ENCODE measurements around the gene FAM50B.

The FAM50B gene

GRCh38 chr6:3891883-3892282 is 42.7 kb downstream of the FAM50B start:
- DNase-seq = no peak
- TF ChIP-seq CTCF (IDR thresholded peaks at IDR 0.05; ENCODE audit: low read depth, low read length) = no peak
- Histone ChIP-seq H3K27ac (no peak overlapping the region), H3K27me3 (ENCODE audit: insufficient read depth, low read depth, severe bottlenecking) (no peaks in the 10 kb centered on the region), H3K9me3 (ENCODE audit: severe bottlenecking) (no peaks in the 10 kb centered on the region), H3K4me3 (ENCODE audit: low read depth, low read length) (no peak overlapping the region), H3K36me3 (no peaks in the 10 kb centered on the region)

- no peaks in the 10 kb centered on the region for H3K9me3 ChIP-seq (ENCODE audit: severe bottlenecking)
- H3K4me3 ChIP-seq (ENCODE audit: low read depth, low read length) = no peak overlapping the region
Measured at GRCh38 chr6:3892603-3893002, 43.4 kb downstream of the FAM50B start.

GRCh38 chr6:3893487-3893886 is 44.3 kb downstream of the FAM50B start:
- DNase-seq = no peak
- TF ChIP-seq CTCF (IDR thresholded peaks at IDR 0.05; ENCODE audit: low read depth, low read length) = no peak
- Histone ChIP-seq H3K9me3 (ENCODE audit: severe bottlenecking) (no peaks in the 10 kb centered on the region), H3K4me3 (ENCODE audit: low read depth, low read length) (no peak overlapping the region), H3K27me3 (ENCODE audit: insufficient read depth, low read depth, severe bottlenecking) (no peaks in the 10 kb centered on the region), H3K27ac (no peak overlapping the region), H3K36me3 (no peaks in the 10 kb centered on the region)

More at GRCh38 chr6:3892603-3893002, 43.4 kb downstream of the FAM50B start:
- no peak overlapping the region for H3K27ac ChIP-seq
- H3K27me3 ChIP-seq (ENCODE audit: insufficient read depth, low read depth, severe bottlenecking) = no peaks in the 10 kb centered on the region
- no peak for TF ChIP-seq CTCF (IDR thresholded peaks at IDR 0.05; ENCODE audit: low read depth, low read length)
- no peak for DNase-seq
- H3K36me3 ChIP-seq = no peaks in the 10 kb centered on the region

GRCh38 chr6:3893917-3894316 is 44.7 kb downstream of the FAM50B start:
- Histone ChIP-seq H3K9me3 (ENCODE audit: severe bottlenecking) (peaks cover under 1% of the 10 kb centered on the region), H3K4me3 (ENCODE audit: low read depth, low read length) (no peak overlapping the region), H3K27me3 (ENCODE audit: insufficient read depth, low read depth, severe bottlenecking) (no peaks in the 10 kb centered on the region), H3K36me3 (no peaks in the 10 kb centered on the region), H3K27ac (no peak overlapping the region)
- TF ChIP-seq CTCF (IDR thresholded peaks at IDR 0.05; ENCODE audit: low read depth, low read length) = no peak
- DNase-seq = no peak

- TF ChIP-seq CTCF (IDR thresholded peaks at IDR 0.05; ENCODE audit: low read depth, low read length) = no peak
- no peak overlapping the region for H3K27ac ChIP-seq
- no peak for DNase-seq
- no peak overlapping the region for H3K4me3 ChIP-seq (ENCODE audit: low read depth, low read length)
- no peaks in the 10 kb centered on the region for H3K27me3 ChIP-seq (ENCODE audit: insufficient read depth, low read depth, severe bottlenecking)
- H3K9me3 ChIP-seq (ENCODE audit: severe bottlenecking) = peaks cover 4% of the 10 kb centered on the region
- H3K36me3 ChIP-seq = no peaks in the 10 kb centered on the region
Measured at GRCh38 chr6:3894590-3895311, 45.6 kb downstream of the FAM50B start.

- Histone ChIP-seq H3K4me3 (ENCODE audit: low read depth, low read length) (no peak overlapping the region), H3K36me3 (no peaks in the 10 kb centered on the region), H3K27ac (no peak overlapping the region), H3K27me3 (ENCODE audit: insufficient read depth, low read depth, severe bottlenecking) (no peaks in the 10 kb centered on the region), H3K9me3 (ENCODE audit: severe bottlenecking) (peaks cover 4% of the 10 kb centered on the region)
- TF ChIP-seq CTCF (IDR thresholded peaks at IDR 0.05; ENCODE audit: low read depth, low read length) = no peak
- DNase-seq = no peak
Measured at GRCh38 chr6:3895312-3895653, 46.1 kb downstream of the FAM50B start.

Measured in WERI-Rb-1 (cell line).